Stimulated activated CD8-positive, alpha-beta memory T cell treated with anti-CD3 and anti-CD28 coated beads, Interleukin-7, amount 100 ng/mL, for 24 hours (primary cell): ENCODE measurements around the gene NUDT4.

ENCODE experiments used
- DNase-seq: peaks from one replicate; pipeline ENCODE4 v3.0.0-alpha.2; 2020; ENCODE audit warnings: low read depth

Gene NUDT4

GRCh38 chr12:93377252-93378195 lies at the start of gene NUDT4:
Gene NUDT4 (plus strand): TSS chr12:93377925. CDS start chr12:93378323, 398 bp downstream.
- peak; percentile 95 for DNase-seq

GRCh38 chr12:93333054-93333453 lies 44.7 kb upstream of the NUDT4 start:
- no peak for DNase-seq

- no peak for DNase-seq
Measured at GRCh38 chr12:93333828-93334227, 43.9 kb upstream of the NUDT4 start.

GRCh38 chr12:93335603-93336162 lies 42.0 kb upstream of the NUDT4 start:
- no peak for DNase-seq

- DNase-seq = no peak
Measured at GRCh38 chr12:93336291-93336741, 41.4 kb upstream of the NUDT4 start.

- no peak for DNase-seq
Measured at GRCh38 chr12:93338598-93338997, 39.1 kb upstream of the NUDT4 start.

- no peak for DNase-seq
Measured at GRCh38 chr12:93339695-93340094, 38.0 kb upstream of the NUDT4 start.

GRCh38 chr12:93341409-93342049 lies 36.2 kb upstream of the NUDT4 start:
- no peak for DNase-seq

- no peak for DNase-seq
Measured at GRCh38 chr12:93347054-93347785, 30.5 kb upstream of the NUDT4 start.

GRCh38 chr12:93348575-93349435 lies 28.9 kb upstream of the NUDT4 start:
- no peak for DNase-seq

GRCh38 chr12:93351726-93352125 lies 26.0 kb upstream of the NUDT4 start:
- DNase-seq = no peak

- no peak for DNase-seq
Measured at GRCh38 chr12:93352321-93352720, 25.4 kb upstream of the NUDT4 start.

GRCh38 chr12:93356214-93356613 lies 21.5 kb upstream of the NUDT4 start:
- no peak for DNase-seq

GRCh38 chr12:93358058-93358457 lies 19.7 kb upstream of the NUDT4 start:
- no peak for DNase-seq

GRCh38 chr12:93358821-93359220 lies 18.9 kb upstream of the NUDT4 start:
- no peak for DNase-seq

- no peak for DNase-seq
Measured at GRCh38 chr12:93360688-93361087, 17.0 kb upstream of the NUDT4 start.

GRCh38 chr12:93361151-93361919 lies 16.4 kb upstream of the NUDT4 start:
- DNase-seq = no peak

GRCh38 chr12:93363841-93364297 lies 13.9 kb upstream of the NUDT4 start:
- no peak for DNase-seq

- no peak for DNase-seq
Measured at GRCh38 chr12:93365616-93366405, 11.9 kb upstream of the NUDT4 start.
